Upper lobe of left lung (tissue), 6 donors: ENCODE results near the gene NCAPG2. TPM values are rescaled to one million over a fixed set of nuclear protein-coding genes. Genes with fewer than 3 reads are reported as not detected.

ENCODE experiments used
- ATAC-seq, 2 donors: fragments of 200-7000 bp; cut with Tn5 transposase; one replicate each; pipeline ENCODE4 v1.9.1; 2022; ENCODE audit warnings: mild to moderate bottlenecking in 2 of 2, moderate library complexity in 2 of 2; ENCODE audit not compliant: low FRiP score in 2 of 2
- DNase-seq, 2 donors: peaks; one replicate each; pipeline ENCODE4 v3.0.0-alpha.2; 2019 to 2020
- H3K27ac ChIP-seq, 4 donors: fragments of 200-600 bp; sonication (generic); one replicate each; pipeline ENCODE4 v1.5.1; 2016 to 2019
- H3K27me3 ChIP-seq, 4 donors: fragments of 200-600 bp; sonication (generic); one replicate each; pipeline ENCODE4 v1.5.1; 2017 to 2019
- H3K36me3 ChIP-seq, 4 donors: fragments of 200-600 bp; sonication (generic); one replicate each; pipeline ENCODE4 v1.5.1; 2016 to 2019
- H3K4me1 ChIP-seq, 4 donors: fragments of 200-600 bp; sonication (generic); one replicate each; pipeline ENCODE4 v1.5.1; 2018 to 2019
- H3K4me3 ChIP-seq, 4 donors: fragments of 200-600 bp; sonication (generic); one replicate each; pipeline ENCODE4 v1.5.1; 2017 to 2019; ENCODE audit warnings: mild to moderate bottlenecking in 2 of 4, moderate library complexity in 1 of 4
- H3K9me3 ChIP-seq, 4 donors: fragments of 200-600 bp; sonication (generic); one replicate each; pipeline ENCODE4 v1.5.1; 2018 to 2019
- CTCF ChIP-seq, 6 experiments: fragments of 450-650 bp in 4 of 6; fragments of 200-600 bp in 2 of 6; sonication (generic) in 2 of 6; IDR thresholded peaks; one replicate each; pipeline ENCODE4 v1.5.1; 2016 to 2019; ENCODE audit warnings: antibody characterized with exemption in 6 of 6
- EP300 ChIP-seq, 4 donors: sonication (generic); formaldehyde crosslinking; IDR thresholded peaks; one replicate each; pipeline ENCODE4 v1.5.1; 2017; ENCODE audit warnings: antibody characterized with exemption in 4 of 4, control low read depth in 2 of 4
- POLR2A ChIP-seq, 4 donors: fragments of 450-650 bp; IDR thresholded peaks; one replicate each; pipeline ENCODE4 v1.5.1; 2016 to 2017; ENCODE audit warnings: antibody characterized with exemption in 4 of 4, mild to moderate bottlenecking in 2 of 4
- POLR2AphosphoS5 ChIP-seq, 2 donors: sonication (generic); formaldehyde crosslinking; IDR thresholded peaks; one replicate each; pipeline ENCODE4 v1.5.1; 2017; ENCODE audit warnings: antibody characterized with exemption in 2 of 2
- WGBS, 2 donors: methylation state at CpG; one replicate each; pipeline ENCODE4 v1.1.5; 2017 to 2018; 5-methylcytosine and 5-hydroxymethylcytosine counted together
- total RNA-seq, 6 donors: library from RNA; depleted of rRNA in 4 of 6; stranded (reverse); fragments of >200 nt in 4 of 6; gene quantifications; one replicate each; pipeline versions ENCODE4 v1.1.0 to v1.2.1, GENCODE V29; 2016 to 2021
- donor health status: DM: no; HTN: no; CAD: no; lungs with moderate emphysema.
- donor health status: DM: no; HTN: yes; CAD: no; lungs with severe emphysema.

Gene NCAPG2
- total RNA-seq, 6 donors from 2014 or later: 4.6 to 11.0 (median 7.8) TPM

- no peak overlapping the region for H3K4me3 ChIP-seq
- TF ChIP-seq EP300 (IDR thresholded peaks at IDR 0.05) (no peak), CTCF (IDR thresholded peaks at IDR 0.05) (no peak), POLR2AphosphoS5 (IDR thresholded peaks at IDR 0.05) (no peak), POLR2A (IDR thresholded peaks at IDR 0.05) (no peak)
- H3K36me3 ChIP-seq: peaks cover 0 to 23% (median 9%) of the 10 kb centered on the region in 4 donors
- H3K27ac ChIP-seq: peak overlapping the region in 1 of 4 donors; percentile 26
- DNase-seq (no peak), ATAC-seq (no peak)
- H3K4me1 ChIP-seq: no peaks in the 10 kb centered on the region
- H3K9me3 ChIP-seq: no peaks in the 10 kb centered on the region
- H3K27me3 ChIP-seq: no peaks in the 10 kb centered on the region
- WGBS, 2 donors: 80 to 84% methylated on average over 11 to 14 of the region's 14 CpGs
These were observed 41.8 kb downstream of the NCAPG2 start for GRCh38 chr7:158662610-158663427.

GRCh38 chr7:158658475-158658874 is 46.1 kb downstream of the NCAPG2 start:
- no peak for ATAC-seq
- 73 to 84% methylated on average over 2 of the region's 2 CpGs for WGBS, 2 donors
- no peaks in the 10 kb centered on the region for H3K4me1 ChIP-seq
- H3K27me3 ChIP-seq: no peaks in the 10 kb centered on the region
- no peaks in the 10 kb centered on the region for H3K9me3 ChIP-seq
- DNase-seq: no peak
- TF ChIP-seq CTCF (IDR thresholded peaks at IDR 0.05) (no peak), POLR2AphosphoS5 (IDR thresholded peaks at IDR 0.05) (no peak), EP300 (IDR thresholded peaks at IDR 0.05) (no peak), POLR2A (IDR thresholded peaks at IDR 0.05) (no peak)
- H3K36me3 ChIP-seq: peaks cover 0 to 26% (median 23%) of the 10 kb centered on the region in 4 donors
- no peak overlapping the region for H3K27ac ChIP-seq
- H3K4me3 ChIP-seq: no peak overlapping the region

GRCh38 chr7:158657189-158657746 is 47.3 kb downstream of the NCAPG2 start:
- DNase-seq (peak in 1 of 2 donors; percentile 58), ATAC-seq (no peak)
- TF ChIP-seq POLR2A (IDR thresholded peaks at IDR 0.05) (no peak), CTCF (IDR thresholded peaks at IDR 0.05) (no peak), EP300 (IDR thresholded peaks at IDR 0.05) (no peak), POLR2AphosphoS5 (IDR thresholded peaks at IDR 0.05) (no peak)
- no peaks in the 10 kb centered on the region for H3K9me3 ChIP-seq
- no peak overlapping the region for H3K27ac ChIP-seq
- 93% methylated on average over 4 to 10 of the region's 10 CpGs for WGBS, 2 donors
- H3K36me3 ChIP-seq: peaks cover 0 to 17% (median 16%) of the 10 kb centered on the region in 4 donors
- no peak overlapping the region for H3K4me3 ChIP-seq
- no peaks in the 10 kb centered on the region for H3K4me1 ChIP-seq
- H3K27me3 ChIP-seq: no peaks in the 10 kb centered on the region

- H3K4me1 ChIP-seq: no peaks in the 10 kb centered on the region
- H3K36me3 ChIP-seq: peaks cover 0 to 21% (median 16%) of the 10 kb centered on the region in 4 donors
- no peak for DNase-seq
- no peaks in the 10 kb centered on the region for H3K9me3 ChIP-seq
- no peak overlapping the region for H3K27ac ChIP-seq
- peak in 1 of 2 donors; percentile 8 for ATAC-seq
- no peaks in the 10 kb centered on the region for H3K27me3 ChIP-seq
- no peak for TF ChIP-seq POLR2A (IDR thresholded peaks at IDR 0.05)
- no peak for TF ChIP-seq POLR2AphosphoS5 (IDR thresholded peaks at IDR 0.05)
- TF ChIP-seq CTCF (IDR thresholded peaks at IDR 0.05): no peak
- H3K4me3 ChIP-seq: no peak overlapping the region
- 75 to 78% methylated on average over 5 to 7 of the region's 7 CpGs for WGBS, 2 donors
These were observed 48.6 kb downstream of the NCAPG2 start for GRCh38 chr7:158655931-158656441.
